ENCODE measurements around the gene HSH2D.

Gene HSH2D

DNA sequence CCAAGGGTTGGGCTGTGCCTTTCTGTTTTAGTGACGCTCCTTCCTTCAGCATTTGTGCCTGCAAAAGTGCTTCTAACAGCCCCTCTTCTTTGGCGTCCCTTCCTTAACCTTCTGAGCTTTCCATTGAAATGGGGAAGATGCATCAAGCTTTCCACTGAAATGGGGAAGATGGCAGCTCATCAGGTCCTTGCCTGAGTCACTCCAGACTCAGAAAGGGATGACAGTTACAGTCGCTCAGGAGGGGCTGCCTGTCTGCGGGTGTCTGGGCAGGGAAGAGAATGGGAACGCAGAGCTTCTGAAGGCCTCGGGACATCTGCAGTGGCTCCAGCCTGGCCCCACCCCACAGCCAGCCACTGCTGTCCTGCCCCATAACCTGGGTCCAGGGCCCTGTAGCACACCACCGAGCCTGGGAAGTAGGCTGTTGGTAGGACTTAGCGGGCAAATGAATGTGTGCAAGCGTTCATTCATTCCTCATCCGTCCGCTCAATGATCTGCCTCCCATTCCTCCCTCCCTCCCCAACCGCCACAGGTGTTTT lies 64.1 kb downstream of the HSH2D start:
- no peak for ATAC-seq
- TF ChIP-seq, protein P1, sequence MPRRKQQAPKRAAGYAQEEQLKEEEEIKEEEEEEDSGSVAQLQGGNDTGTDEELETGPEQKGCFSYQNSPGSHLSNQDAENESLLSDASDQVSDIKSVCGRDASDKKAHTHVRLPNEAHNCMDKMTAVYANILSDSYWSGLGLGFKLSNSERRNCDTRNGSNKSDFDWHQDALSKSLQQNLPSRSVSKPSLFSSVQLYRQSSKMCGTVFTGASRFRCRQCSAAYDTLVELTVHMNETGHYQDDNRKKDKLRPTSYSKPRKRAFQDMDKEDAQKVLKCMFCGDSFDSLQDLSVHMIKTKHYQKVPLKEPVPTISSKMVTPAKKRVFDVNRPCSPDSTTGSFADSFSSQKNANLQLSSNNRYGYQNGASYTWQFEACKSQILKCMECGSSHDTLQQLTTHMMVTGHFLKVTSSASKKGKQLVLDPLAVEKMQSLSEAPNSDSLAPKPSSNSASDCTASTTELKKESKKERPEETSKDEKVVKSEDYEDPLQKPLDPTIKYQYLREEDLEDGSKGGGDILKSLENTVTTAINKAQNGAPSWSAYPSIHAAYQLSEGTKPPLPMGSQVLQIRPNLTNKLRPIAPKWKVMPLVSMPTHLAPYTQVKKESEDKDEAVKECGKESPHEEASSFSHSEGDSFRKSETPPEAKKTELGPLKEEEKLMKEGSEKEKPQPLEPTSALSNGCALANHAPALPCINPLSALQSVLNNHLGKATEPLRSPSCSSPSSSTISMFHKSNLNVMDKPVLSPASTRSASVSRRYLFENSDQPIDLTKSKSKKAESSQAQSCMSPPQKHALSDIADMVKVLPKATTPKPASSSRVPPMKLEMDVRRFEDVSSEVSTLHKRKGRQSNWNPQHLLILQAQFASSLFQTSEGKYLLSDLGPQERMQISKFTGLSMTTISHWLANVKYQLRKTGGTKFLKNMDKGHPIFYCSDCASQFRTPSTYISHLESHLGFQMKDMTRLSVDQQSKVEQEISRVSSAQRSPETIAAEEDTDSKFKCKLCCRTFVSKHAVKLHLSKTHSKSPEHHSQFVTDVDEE (CRISPR knock-in tag; IDR thresholded peaks at IDR 0.05) = no peak
- TF ChIP-seq, protein P2, sequence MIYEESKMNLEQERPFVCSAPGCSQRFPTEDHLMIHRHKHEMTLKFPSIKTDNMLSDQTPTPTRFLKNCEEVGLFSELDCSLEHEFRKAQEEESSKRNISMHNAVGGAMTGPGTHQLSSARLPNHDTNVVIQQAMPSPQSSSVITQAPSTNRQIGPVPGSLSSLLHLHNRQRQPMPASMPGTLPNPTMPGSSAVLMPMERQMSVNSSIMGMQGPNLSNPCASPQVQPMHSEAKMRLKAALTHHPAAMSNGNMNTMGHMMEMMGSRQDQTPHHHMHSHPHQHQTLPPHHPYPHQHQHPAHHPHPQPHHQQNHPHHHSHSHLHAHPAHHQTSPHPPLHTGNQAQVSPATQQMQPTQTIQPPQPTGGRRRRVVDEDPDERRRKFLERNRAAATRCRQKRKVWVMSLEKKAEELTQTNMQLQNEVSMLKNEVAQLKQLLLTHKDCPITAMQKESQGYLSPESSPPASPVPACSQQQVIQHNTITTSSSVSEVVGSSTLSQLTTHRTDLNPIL (CRISPR knock-in tag; IDR thresholded peaks at IDR 0.05; ENCODE audit: low read depth) = no peak
- TF ChIP-seq ISL1 (CRISPR knock-in tag; IDR thresholded peaks at IDR 0.05) (no peak), SNAI2 (CRISPR knock-in tag; IDR thresholded peaks at IDR 0.05) (no peak), ZFP3 (CRISPR knock-in tag; IDR thresholded peaks at IDR 0.05) (no peak), ZNF565 (CRISPR knock-in tag; conservative IDR thresholded peaks at IDR 0.05; ENCODE audit: low read depth) (no peak), GLIS3 (CRISPR knock-in tag; IDR thresholded peaks at IDR 0.05) (no peak), TOX (CRISPR knock-in tag; IDR thresholded peaks at IDR 0.05; ENCODE audit: borderline replicate concordance) (no peak), ZFP30 (CRISPR knock-in tag; IDR thresholded peaks at IDR 0.05) (no peak), CSDC2 (CRISPR knock-in tag; IDR thresholded peaks at IDR 0.05) (no peak), ZC3H10 (CRISPR knock-in tag; IDR thresholded peaks at IDR 0.05) (no peak), BACH2 (CRISPR knock-in tag; IDR thresholded peaks at IDR 0.05; ENCODE audit: borderline replicate concordance) (no peak), ARNTL (CRISPR knock-in tag; IDR thresholded peaks at IDR 0.05; ENCODE audit: borderline replicate concordance, low read depth) (no peak), ESRRG (CRISPR knock-in tag; IDR thresholded peaks at IDR 0.05) (no peak), ZNF70 (CRISPR knock-in tag; IDR thresholded peaks at IDR 0.05) (no peak)
- TF ChIP-seq, protein P3, sequence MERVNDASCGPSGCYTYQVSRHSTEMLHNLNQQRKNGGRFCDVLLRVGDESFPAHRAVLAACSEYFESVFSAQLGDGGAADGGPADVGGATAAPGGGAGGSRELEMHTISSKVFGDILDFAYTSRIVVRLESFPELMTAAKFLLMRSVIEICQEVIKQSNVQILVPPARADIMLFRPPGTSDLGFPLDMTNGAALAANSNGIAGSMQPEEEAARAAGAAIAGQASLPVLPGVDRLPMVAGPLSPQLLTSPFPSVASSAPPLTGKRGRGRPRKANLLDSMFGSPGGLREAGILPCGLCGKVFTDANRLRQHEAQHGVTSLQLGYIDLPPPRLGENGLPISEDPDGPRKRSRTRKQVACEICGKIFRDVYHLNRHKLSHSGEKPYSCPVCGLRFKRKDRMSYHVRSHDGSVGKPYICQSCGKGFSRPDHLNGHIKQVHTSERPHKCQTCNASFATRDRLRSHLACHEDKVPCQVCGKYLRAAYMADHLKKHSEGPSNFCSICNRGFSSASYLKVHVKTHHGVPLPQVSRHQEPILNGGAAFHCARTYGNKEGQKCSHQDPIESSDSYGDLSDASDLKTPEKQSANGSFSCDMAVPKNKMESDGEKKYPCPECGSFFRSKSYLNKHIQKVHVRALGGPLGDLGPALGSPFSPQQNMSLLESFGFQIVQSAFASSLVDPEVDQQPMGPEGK (CRISPR knock-in tag; IDR thresholded peaks at IDR 0.05; ENCODE audit: borderline replicate concordance) = no peak
- TF ChIP-seq, protein P4, sequence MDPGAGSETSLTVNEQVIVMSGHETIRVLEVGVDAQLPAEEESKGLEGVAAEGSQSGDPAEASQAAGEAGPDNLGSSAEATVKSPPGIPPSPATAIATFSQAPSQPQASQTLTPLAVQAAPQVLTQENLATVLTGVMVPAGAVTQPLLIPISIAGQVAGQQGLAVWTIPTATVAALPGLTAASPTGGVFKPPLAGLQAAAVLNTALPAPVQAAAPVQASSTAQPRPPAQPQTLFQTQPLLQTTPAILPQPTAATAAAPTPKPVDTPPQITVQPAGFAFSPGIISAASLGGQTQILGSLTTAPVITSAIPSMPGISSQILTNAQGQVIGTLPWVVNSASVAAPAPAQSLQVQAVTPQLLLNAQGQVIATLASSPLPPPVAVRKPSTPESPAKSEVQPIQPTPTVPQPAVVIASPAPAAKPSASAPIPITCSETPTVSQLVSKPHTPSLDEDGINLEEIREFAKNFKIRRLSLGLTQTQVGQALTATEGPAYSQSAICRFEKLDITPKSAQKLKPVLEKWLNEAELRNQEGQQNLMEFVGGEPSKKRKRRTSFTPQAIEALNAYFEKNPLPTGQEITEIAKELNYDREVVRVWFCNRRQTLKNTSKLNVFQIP (CRISPR knock-in tag; IDR thresholded peaks at IDR 0.05; ENCODE audit: borderline replicate concordance, low read depth) = no peak
- TF ChIP-seq, protein P5, sequence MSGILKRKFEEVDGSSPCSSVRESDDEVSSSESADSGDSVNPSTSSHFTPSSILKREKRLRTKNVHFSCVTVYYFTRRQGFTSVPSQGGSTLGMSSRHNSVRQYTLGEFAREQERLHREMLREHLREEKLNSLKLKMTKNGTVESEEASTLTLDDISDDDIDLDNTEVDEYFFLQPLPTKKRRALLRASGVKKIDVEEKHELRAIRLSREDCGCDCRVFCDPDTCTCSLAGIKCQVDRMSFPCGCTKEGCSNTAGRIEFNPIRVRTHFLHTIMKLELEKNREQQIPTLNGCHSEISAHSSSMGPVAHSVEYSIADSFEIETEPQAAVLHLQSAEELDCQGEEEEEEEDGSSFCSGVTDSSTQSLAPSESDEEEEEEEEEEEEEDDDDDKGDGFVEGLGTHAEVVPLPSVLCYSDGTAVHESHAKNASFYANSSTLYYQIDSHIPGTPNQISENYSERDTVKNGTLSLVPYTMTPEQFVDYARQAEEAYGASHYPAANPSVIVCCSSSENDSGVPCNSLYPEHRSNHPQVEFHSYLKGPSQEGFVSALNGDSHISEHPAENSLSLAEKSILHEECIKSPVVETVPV (CRISPR knock-in tag; IDR thresholded peaks at IDR 0.05) = no peak

Measured in SK-N-SH treated with all-trans-retinoic acid at 6 μM for 48 hours (cell line).